Stimulated activated CD4-positive, alpha-beta T cell treated with anti-CD3 and anti-CD28 coated beads, TNF-alpha, amount 100 ng/mL, for 1 hour (primary cell): ENCODE results near the gene RBM38.
A peak's percentile ranks its signal among the peaks of the same experiment; 100 is the strongest.

Experiments
- DNase-seq, 3 donors: peaks; one replicate each; pipeline ENCODE4 v3.0.0-alpha.2; 2020; ENCODE audit warnings: low read depth in 3 of 3, low spot score in 1 of 3

Gene RBM38

GRCh38 chr20:57389695-57390603 is 1.2 kb upstream of the RBM38 start:
- DNase-seq, result peak in 1 of 3 donors; percentile 58

- no peak for DNase-seq
Measured at GRCh38 chr20:57391439-57392301, 474 bp downstream of the RBM38 start.

- peak; percentile 46 to 49 (median 47) for DNase-seq
Measured at GRCh38 chr20:57392512-57393271, 1.5 kb downstream of the RBM38 start.

GRCh38 chr20:57393321-57394120 is 2.3 kb downstream of the RBM38 start:
- DNase-seq, result no peak

GRCh38 chr20:57394121-57395082 is 3.2 kb downstream of the RBM38 start:
- DNase-seq, result no peak

- DNase-seq, result no peak
Measured at GRCh38 chr20:57395111-57395966, 4.1 kb downstream of the RBM38 start.

- no peak for DNase-seq
Measured at GRCh38 chr20:57396212-57396983, 5.2 kb downstream of the RBM38 start.

- no peak for DNase-seq
Measured at GRCh38 chr20:57396984-57397692, 5.9 kb downstream of the RBM38 start.

GRCh38 chr20:57397693-57398108 is 6.5 kb downstream of the RBM38 start:
- DNase-seq, result peak in 1 of 3 donors; percentile 35

- DNase-seq, result peak; percentile 72 to 84 (median 76)
Measured at GRCh38 chr20:57398231-57398821, 7.1 kb downstream of the RBM38 start.

- DNase-seq, result no peak
Measured at GRCh38 chr20:57398901-57399535, 7.8 kb downstream of the RBM38 start.

- no peak for DNase-seq
Measured at GRCh38 chr20:57399587-57400155, 8.5 kb downstream of the RBM38 start.

- no peak for DNase-seq
Measured at GRCh38 chr20:57400231-57400701, 9.1 kb downstream of the RBM38 start.

- DNase-seq, result no peak
Measured at GRCh38 chr20:57400821-57401564, 9.8 kb downstream of the RBM38 start.

- no peak for DNase-seq
Measured at GRCh38 chr20:57401565-57401918, 10.3 kb downstream of the RBM38 start.
